ENCODE results near the gene TMEM150B. TPM values are rescaled to one million over a fixed set of nuclear protein-coding genes. Genes with fewer than 3 reads are reported as not detected.
A peak's percentile ranks its signal among the peaks of the same experiment; 100 is the strongest.

Gene TMEM150B
- total and polyA plus RNA-seq, 10 donors: 1.7 to 34.1 (median 7.8) TPM

DNA sequence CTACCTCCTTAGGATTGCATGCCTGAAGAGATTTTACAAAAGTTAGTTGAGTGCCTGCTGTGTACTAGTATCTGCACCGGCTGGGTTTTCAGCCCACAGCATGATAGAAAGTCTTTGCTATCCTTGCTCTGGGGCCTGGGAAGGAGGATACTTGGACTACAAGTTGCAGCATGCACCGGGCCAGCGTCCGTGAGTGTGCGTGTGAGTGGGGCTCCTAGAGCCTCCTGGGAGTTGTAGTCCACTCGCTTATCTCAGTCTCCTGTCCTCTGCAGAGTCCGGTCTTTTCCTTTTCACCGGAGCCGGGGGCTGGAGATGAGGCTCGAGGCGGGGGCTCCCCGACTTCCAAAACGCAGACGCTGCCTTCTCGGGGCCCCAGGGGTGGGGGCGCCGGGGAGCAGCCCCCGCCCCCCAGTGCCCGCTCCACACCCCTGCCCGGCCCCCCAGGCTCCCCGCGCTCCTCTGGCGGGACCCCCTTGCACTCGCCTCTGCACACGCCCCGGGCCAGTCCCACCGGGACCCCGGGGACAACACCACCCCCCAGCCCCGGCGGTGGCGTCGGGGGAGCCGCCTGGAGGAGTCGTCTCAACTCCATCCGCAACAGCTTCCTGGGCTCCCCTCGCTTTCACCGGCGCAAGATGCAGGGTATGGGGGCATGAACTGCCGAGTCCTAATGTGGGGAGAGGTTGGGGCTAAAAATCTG lies 20.7 kb downstream of the TMEM150B start:
- H3K36me3 ChIP-seq: peaks cover 0 to 12% (median 0%) of the 10 kb centered on the region in 6 donors

DNA sequence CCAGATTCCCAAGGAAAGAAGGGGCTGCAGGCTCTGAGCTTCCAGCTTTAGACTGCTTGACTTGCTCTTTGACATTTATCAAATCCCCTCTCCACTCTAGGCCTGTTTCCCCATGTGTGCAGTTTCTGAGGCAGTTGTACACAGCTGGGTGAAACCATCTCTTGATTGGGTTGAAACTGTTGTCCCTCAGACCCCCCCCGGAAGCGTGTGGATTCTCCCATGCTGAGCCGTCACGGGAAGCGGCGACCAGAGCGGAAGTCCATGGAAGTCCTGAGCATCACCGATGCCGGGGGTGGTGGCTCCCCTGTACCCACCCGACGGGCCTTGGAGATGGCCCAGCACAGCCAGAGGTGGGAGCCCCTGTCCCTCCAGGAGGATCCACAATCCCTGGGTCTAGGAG lies 21.7 kb downstream of the TMEM150B start:
- Histone ChIP-seq H3K9me3 (no peaks in the 10 kb centered on the region), H3K4me3 (no peak overlapping the region), H3K27ac (no peak overlapping the region), H3K4me1 (peaks cover 0 to 18% (median 12%) of the 10 kb centered on the region in 6 donors), H3K27me3 (replicated peaks in 1 of 7) (peaks cover 0 to 10% (median 0%) of the 10 kb centered on the region in 7 donors), H3K36me3 (peaks cover 0 to 9% (median 0%) of the 10 kb centered on the region in 6 donors)
- intact Hi-C loops (cut with DNase I; ENCODE audit: low total_unique reads): no loop called here
- no peak for DNase-seq
- TF ChIP-seq POLR2A (IDR thresholded peaks at IDR 0.05) (no peak), POLR2AphosphoS5 (IDR thresholded peaks at IDR 0.05) (no peak)
- WGBS, 5 donors: 82 to 95% (median 92%) methylated on average over 9 to 11 of the region's 11 CpGs

More for the DNA sequence above, 20.7 kb downstream of the TMEM150B start:
- no peak overlapping the region for H3K27ac ChIP-seq
- peaks cover 0 to 4% (median 0%) of the 10 kb centered on the region in 8 donors for H3K9me3 ChIP-seq
- no peak for DNase-seq
- peaks cover 0 to 18% (median 12%) of the 10 kb centered on the region in 6 donors for H3K4me1 ChIP-seq
- no peak for TF ChIP-seq POLR2AphosphoS5 (IDR thresholded peaks at IDR 0.05)
- no peak for TF ChIP-seq POLR2A (IDR thresholded peaks at IDR 0.05)
- TF ChIP-seq, protein P1, sequence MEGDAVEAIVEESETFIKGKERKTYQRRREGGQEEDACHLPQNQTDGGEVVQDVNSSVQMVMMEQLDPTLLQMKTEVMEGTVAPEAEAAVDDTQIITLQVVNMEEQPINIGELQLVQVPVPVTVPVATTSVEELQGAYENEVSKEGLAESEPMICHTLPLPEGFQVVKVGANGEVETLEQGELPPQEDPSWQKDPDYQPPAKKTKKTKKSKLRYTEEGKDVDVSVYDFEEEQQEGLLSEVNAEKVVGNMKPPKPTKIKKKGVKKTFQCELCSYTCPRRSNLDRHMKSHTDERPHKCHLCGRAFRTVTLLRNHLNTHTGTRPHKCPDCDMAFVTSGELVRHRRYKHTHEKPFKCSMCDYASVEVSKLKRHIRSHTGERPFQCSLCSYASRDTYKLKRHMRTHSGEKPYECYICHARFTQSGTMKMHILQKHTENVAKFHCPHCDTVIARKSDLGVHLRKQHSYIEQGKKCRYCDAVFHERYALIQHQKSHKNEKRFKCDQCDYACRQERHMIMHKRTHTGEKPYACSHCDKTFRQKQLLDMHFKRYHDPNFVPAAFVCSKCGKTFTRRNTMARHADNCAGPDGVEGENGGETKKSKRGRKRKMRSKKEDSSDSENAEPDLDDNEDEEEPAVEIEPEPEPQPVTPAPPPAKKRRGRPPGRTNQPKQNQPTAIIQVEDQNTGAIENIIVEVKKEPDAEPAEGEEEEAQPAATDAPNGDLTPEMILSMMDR (IDR thresholded peaks at IDR 0.05 in 8 of 11, conservative IDR thresholded peaks at IDR 0.05 in 3 of 11): no peak
- 84 to 94% (median 90%) methylated on average over 18 to 39 of the region's 39 CpGs for WGBS, 5 donors
- intact Hi-C loops (cut with DNase I; ENCODE audit: low total_unique reads): no loop called here
- H3K27me3 ChIP-seq (replicated peaks in 1 of 7): peaks cover 0 to 9% (median 0%) of the 10 kb centered on the region in 7 donors
- no peak overlapping the region for H3K4me3 ChIP-seq

DNA sequence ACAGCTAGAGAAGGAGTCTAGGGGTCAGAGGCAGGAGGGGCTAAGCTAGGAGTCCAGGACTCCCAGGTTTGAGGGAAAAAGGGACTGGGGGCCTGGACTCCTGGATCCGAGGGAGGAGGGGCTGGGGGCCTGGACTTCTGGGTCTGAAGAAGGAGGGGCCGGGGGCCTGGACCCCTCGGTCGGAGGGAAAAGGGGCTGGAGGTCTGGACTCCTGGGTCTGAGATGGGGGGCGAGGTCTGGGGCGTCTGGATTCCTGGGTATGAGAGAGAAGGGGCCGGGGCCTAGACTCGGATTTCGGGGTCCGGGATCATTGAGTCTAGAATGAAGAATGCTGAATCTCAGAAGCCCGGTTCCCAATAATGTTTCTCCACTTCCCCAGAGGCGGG lies 22.8 kb downstream of the TMEM150B start:
- Histone ChIP-seq H3K9me3 (no peaks in the 10 kb centered on the region), H3K27ac (peak overlapping the region in 4 of 8 donors; percentile 48 to 77 (median 71)), H3K4me1 (peaks cover 0 to 18% (median 12%) of the 10 kb centered on the region in 6 donors), H3K4me3 (peak overlapping the region in 6 of 8 donors; percentile 23 to 69 (median 36)), H3K27me3 (replicated peaks in 1 of 7) (peaks cover 0 to 10% (median 0%) of the 10 kb centered on the region in 7 donors), H3K36me3 (peaks cover 0 to 9% (median 0%) of the 10 kb centered on the region in 6 donors)
- TF ChIP-seq POLR2AphosphoS5 (IDR thresholded peaks at IDR 0.05) (no peak), POLR2A (IDR thresholded peaks at IDR 0.05) (no peak)
- TF ChIP-seq, protein P1 (IDR thresholded peaks at IDR 0.05 in 8 of 11, conservative IDR thresholded peaks at IDR 0.05 in 3 of 11): no peak
- 66 to 73% (median 71%) methylated on average over 12 of the region's 12 CpGs for WGBS, 5 donors
- no peak for DNase-seq
- intact Hi-C loops (cut with DNase I; ENCODE audit: low total_unique reads): no loop called here

DNA sequence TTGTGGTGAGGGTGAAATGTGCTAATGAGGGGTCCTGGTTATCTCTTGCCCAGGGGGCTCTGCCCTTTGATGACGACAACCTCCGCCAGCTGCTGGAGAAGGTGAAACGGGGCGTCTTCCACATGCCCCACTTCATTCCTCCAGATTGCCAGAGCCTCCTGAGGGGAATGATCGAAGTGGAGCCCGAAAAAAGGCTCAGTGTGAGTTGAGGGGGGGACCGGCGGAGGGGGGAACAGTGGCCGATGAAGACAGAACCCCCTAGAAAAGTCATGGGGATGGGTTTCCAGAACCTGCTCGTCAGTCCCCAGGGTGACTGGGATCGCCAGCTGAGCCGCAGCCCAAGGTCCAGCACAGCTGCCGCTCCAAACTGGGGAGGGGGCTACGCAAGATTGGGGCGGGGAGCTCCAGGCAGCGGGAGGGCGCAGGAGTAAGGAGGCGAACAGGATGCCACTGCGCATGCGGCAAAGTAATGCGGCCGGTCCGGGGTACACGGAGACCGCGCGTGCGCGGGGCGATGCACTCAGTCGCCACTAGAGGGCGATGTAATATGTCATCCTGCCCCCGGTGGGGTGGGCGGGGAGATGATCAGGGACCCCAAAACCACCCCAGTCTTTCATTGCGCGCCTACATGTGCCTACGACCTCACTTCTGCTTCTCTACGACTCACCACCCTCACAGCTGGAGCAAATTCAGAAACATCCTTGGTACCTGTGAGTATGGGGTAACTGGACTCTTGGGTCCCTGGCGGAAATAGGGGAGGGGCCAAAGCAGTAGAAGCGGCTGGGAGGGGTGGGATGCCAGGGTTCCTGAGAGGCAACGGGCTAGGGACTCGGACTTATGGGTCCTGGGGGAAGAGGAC lies 23.5 kb downstream of the TMEM150B start:
- DNase-seq: peak; percentile 97
- no peaks in the 10 kb centered on the region for H3K9me3 ChIP-seq
- intact Hi-C loops (cut with DNase I; ENCODE audit: low total_unique reads): no loop called here
- peak overlapping the region in 6 of 8 donors; percentile 43 to 77 (median 60) for H3K27ac ChIP-seq
- peak overlapping the region; percentile 18 to 69 (median 30) for H3K4me3 ChIP-seq
- H3K36me3 ChIP-seq: peaks cover 0 to 6% (median 0%) of the 10 kb centered on the region in 6 donors
- TF ChIP-seq POLR2AphosphoS5 (IDR thresholded peaks at IDR 0.05) (peak; percentile 62 to 84 (median 75)), POLR2A (IDR thresholded peaks at IDR 0.05) (no peak)
- TF ChIP-seq, protein P1 (IDR thresholded peaks at IDR 0.05 in 8 of 11, conservative IDR thresholded peaks at IDR 0.05 in 3 of 11): peak; percentile 96 to 100 (median 99)
- peaks cover 0 to 10% (median 0%) of the 10 kb centered on the region in 7 donors for H3K27me3 ChIP-seq (replicated peaks in 1 of 7)
- 11 to 19% (median 12%) methylated on average over 28 to 42 of the region's 42 CpGs for WGBS, 5 donors
- peaks cover 0 to 18% (median 12%) of the 10 kb centered on the region in 6 donors for H3K4me1 ChIP-seq
